Activated CD4-positive, alpha-beta T cell treated with anti-CD3 and anti-CD28 coated beads, Interleukin-2, amount 50 U/mL, for 16 hours (primary cell): ENCODE measurements around the gene CERS1.
A peak's percentile ranks its signal among the peaks of the same experiment; 100 is the strongest.

Source experiments
- DNase-seq: peaks from one replicate; pipeline ENCODE4 v3.0.0-alpha.2; 2020

CERS1 gene

GRCh38 chr19:18895824-18896341 is at the start of gene CERS1:
Gene CERS1, minus strand, starts transcription at chr19:18896158. Its CDS starts 86 bp downstream, at chr19:18896072.
- DNase-seq = no peak

- DNase-seq = no peak
Observed at GRCh38 chr19:18945297-18945696, 49.3 kb upstream of the CERS1 start.

- no peak for DNase-seq
Observed at GRCh38 chr19:18943465-18943864, 47.5 kb upstream of the CERS1 start.

- no peak for DNase-seq
Observed at GRCh38 chr19:18942692-18943091, 46.7 kb upstream of the CERS1 start.

GRCh38 chr19:18941628-18942354 is 45.8 kb upstream of the CERS1 start:
- DNase-seq = no peak

GRCh38 chr19:18940769-18941627 is 45.0 kb upstream of the CERS1 start, which contains the start of gene HOMER3:
Gene HOMER3, minus strand, starts transcription at chr19:18941217. Its CDS starts 2,235 bp downstream, at chr19:18938982.
- peak; percentile 61 for DNase-seq

GRCh38 chr19:18939922-18940768 is 44.2 kb upstream of the CERS1 start:
- no peak for DNase-seq

- DNase-seq = no peak
Observed at GRCh38 chr19:18939163-18939562, 43.2 kb upstream of the CERS1 start.

- DNase-seq = no peak
Observed at GRCh38 chr19:18933297-18933696, 37.3 kb upstream of the CERS1 start.

GRCh38 chr19:18932216-18932841 is 36.4 kb upstream of the CERS1 start:
- peak; percentile 80 for DNase-seq

GRCh38 chr19:18931316-18932162 is 35.6 kb upstream of the CERS1 start:
- DNase-seq = no peak

GRCh38 chr19:18929311-18929710 is 33.4 kb upstream of the CERS1 start:
- no peak for DNase-seq

GRCh38 chr19:18928018-18928805 is 32.3 kb upstream of the CERS1 start:
- no peak for DNase-seq

GRCh38 chr19:18924684-18925213 is 28.8 kb upstream of the CERS1 start:
- DNase-seq = no peak

GRCh38 chr19:18922228-18922985 is 26.4 kb upstream of the CERS1 start:
- DNase-seq = no peak

GRCh38 chr19:18921593-18921992 is 25.6 kb upstream of the CERS1 start:
- no peak for DNase-seq

GRCh38 chr19:18920400-18920799 is 24.4 kb upstream of the CERS1 start:
- DNase-seq = no peak

- no peak for DNase-seq
Observed at GRCh38 chr19:18919900-18920214, 23.9 kb upstream of the CERS1 start.

GRCh38 chr19:18919086-18919899 is 23.3 kb upstream of the CERS1 start, which contains the start of the genes COPE and DDX49:
Gene COPE, minus strand, starts transcription at chr19:18919387. Its CDS starts 39 bp downstream, at chr19:18919348.
Gene DDX49, plus strand, starts transcription at chr19:18919715. Its CDS starts 27 bp downstream, at chr19:18919742.
- DNase-seq = peak; percentile 99
